T-helper 1 cell treated with Interleukin-12 subunit alpha and Interleukin-12 subunit beta and Interleukin-4 antibody, amounts not matched to agents 30 μg/mL and 1 μg/mL, for 36 hours (primary cell): ENCODE results near the gene IGDCC3.

ENCODE experiments used
- H3K27ac Mint-ChIP-seq: one replicate; pipeline ENCODE4 v1.8.0; 2021; ENCODE audit warnings: mild to moderate bottlenecking, mixed read lengths
- H3K27me3 Mint-ChIP-seq: one replicate; pipeline ENCODE4 v1.8.0; 2021; ENCODE audit warnings: low read depth, mixed read lengths
- H3K36me3 Mint-ChIP-seq: one replicate; pipeline ENCODE4 v1.8.0; 2021; ENCODE audit warnings: low read depth, mixed read lengths
- H3K4me1 Mint-ChIP-seq: one replicate; pipeline ENCODE4 v1.8.0; 2021; ENCODE audit warnings: low read depth, mixed read lengths
- H3K4me3 Mint-ChIP-seq: one replicate; pipeline ENCODE4 v1.8.0; 2021; ENCODE audit warnings: mild to moderate bottlenecking, moderate library complexity, mixed read lengths
- H3K9me3 Mint-ChIP-seq: one replicate; pipeline ENCODE4 v1.8.0; 2021; ENCODE audit warnings: mixed read lengths

Gene IGDCC3

DNA sequence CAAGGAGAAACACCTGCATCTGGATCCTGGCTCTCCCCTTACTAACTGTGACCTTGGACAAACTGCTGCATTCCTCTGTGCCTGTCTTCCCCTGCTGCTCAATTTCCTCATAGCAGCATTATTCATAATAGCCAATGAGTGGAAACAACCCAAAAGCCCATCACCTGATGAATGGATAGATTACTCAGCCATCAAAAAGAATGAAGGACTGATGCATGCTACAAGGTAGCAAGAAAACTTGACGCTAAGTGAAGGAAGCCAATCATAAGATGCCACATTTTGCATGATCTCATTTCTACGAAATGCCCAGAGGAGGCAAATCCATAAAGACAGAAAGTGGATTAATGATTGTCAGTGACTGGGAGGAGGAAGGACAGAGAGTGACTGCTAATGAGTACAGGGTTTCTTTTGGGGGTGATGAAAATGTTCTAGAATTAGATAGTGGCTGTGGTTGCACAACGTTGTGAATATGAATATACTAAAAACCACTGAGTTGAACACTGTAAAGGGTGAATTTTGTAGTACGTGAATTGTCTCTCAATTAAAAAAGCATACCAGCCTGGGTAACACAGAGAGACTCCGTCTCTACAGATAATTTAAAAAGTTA is 33.8 kb upstream of the IGDCC3 start:
- Mint-ChIP-seq H3K4me3 (no peak overlapping the region), H3K36me3 (no peaks in the 10 kb centered on the region), H3K27ac (no peak overlapping the region), H3K4me1 (peaks cover 1% of the 10 kb centered on the region), H3K27me3 (peaks cover 34% of the 10 kb centered on the region), H3K9me3 (no peaks in the 10 kb centered on the region)

GRCh38 chr15:65410972-65411371 is 33.2 kb upstream of the IGDCC3 start:
- no peaks in the 10 kb centered on the region for H3K36me3 Mint-ChIP-seq
- H3K4me1 Mint-ChIP-seq = peaks cover 1% of the 10 kb centered on the region
- no peak overlapping the region for H3K27ac Mint-ChIP-seq
- no peaks in the 10 kb centered on the region for H3K9me3 Mint-ChIP-seq
- H3K4me3 Mint-ChIP-seq = no peak overlapping the region
- peaks cover 39% of the 10 kb centered on the region for H3K27me3 Mint-ChIP-seq

GRCh38 chr15:65410036-65410435 is 32.2 kb upstream of the IGDCC3 start:
- Mint-ChIP-seq H3K4me3 (no peak overlapping the region), H3K9me3 (no peaks in the 10 kb centered on the region), H3K4me1 (peaks cover 1% of the 10 kb centered on the region), H3K27ac (no peak overlapping the region), H3K36me3 (no peaks in the 10 kb centered on the region), H3K27me3 (peaks cover 40% of the 10 kb centered on the region)

- H3K27me3 Mint-ChIP-seq = peaks cover 43% of the 10 kb centered on the region
- no peaks in the 10 kb centered on the region for H3K36me3 Mint-ChIP-seq
- no peak overlapping the region for H3K27ac Mint-ChIP-seq
- peaks cover 1% of the 10 kb centered on the region for H3K4me1 Mint-ChIP-seq
- H3K4me3 Mint-ChIP-seq = no peak overlapping the region
- H3K9me3 Mint-ChIP-seq = no peaks in the 10 kb centered on the region
These were observed 31.3 kb upstream of the IGDCC3 start for GRCh38 chr15:65409036-65409631.

GRCh38 chr15:65408324-65409035 is 30.7 kb upstream of the IGDCC3 start:
- no peaks in the 10 kb centered on the region for H3K9me3 Mint-ChIP-seq
- no peak overlapping the region for H3K27ac Mint-ChIP-seq
- H3K27me3 Mint-ChIP-seq = peaks cover 49% of the 10 kb centered on the region
- H3K4me1 Mint-ChIP-seq = peaks cover 1% of the 10 kb centered on the region
- H3K36me3 Mint-ChIP-seq = no peaks in the 10 kb centered on the region
- no peak overlapping the region for H3K4me3 Mint-ChIP-seq

DNA sequence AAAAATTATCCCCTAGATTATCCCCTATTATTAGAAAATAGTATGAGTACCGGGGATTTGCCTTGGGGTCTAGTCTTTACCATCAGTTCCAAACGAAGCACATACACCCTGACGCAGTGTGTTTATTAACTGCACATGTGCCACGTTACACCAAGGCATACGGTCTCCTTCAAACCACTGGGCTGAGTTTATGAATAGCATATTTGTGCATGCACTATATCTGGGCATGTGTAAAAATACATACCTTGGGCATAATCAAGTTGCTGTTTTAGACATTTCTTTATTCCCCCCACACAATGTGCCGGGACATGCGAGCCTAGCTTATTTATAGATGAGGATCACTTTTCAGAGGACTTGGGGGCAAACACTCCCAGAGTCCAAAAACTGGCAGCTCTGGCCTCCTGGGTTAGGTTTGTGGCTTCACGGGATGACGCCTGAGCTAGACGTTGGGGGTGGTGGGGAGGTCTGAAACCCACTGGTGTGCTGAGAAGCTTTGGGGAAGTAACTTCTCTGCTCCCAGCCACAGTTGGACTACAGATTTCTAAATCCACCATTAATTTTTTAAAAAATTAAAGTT is 28.7 kb upstream of the IGDCC3 start:
- H3K27me3 Mint-ChIP-seq = peaks cover 47% of the 10 kb centered on the region

GRCh38 chr15:65405791-65406423 is 28.1 kb upstream of the IGDCC3 start:
- H3K36me3 Mint-ChIP-seq = no peaks in the 10 kb centered on the region
- no peaks in the 10 kb centered on the region for H3K9me3 Mint-ChIP-seq
- H3K27ac Mint-ChIP-seq = no peak overlapping the region
- no peak overlapping the region for H3K4me3 Mint-ChIP-seq
- peaks cover 48% of the 10 kb centered on the region for H3K27me3 Mint-ChIP-seq
- peaks cover 4% of the 10 kb centered on the region for H3K4me1 Mint-ChIP-seq

More for the DNA sequence above, 28.7 kb upstream of the IGDCC3 start:
- Mint-ChIP-seq H3K4me1 (peaks cover 1% of the 10 kb centered on the region), H3K36me3 (no peaks in the 10 kb centered on the region), H3K9me3 (no peaks in the 10 kb centered on the region), H3K27ac (no peak overlapping the region), H3K4me3 (no peak overlapping the region)

DNA sequence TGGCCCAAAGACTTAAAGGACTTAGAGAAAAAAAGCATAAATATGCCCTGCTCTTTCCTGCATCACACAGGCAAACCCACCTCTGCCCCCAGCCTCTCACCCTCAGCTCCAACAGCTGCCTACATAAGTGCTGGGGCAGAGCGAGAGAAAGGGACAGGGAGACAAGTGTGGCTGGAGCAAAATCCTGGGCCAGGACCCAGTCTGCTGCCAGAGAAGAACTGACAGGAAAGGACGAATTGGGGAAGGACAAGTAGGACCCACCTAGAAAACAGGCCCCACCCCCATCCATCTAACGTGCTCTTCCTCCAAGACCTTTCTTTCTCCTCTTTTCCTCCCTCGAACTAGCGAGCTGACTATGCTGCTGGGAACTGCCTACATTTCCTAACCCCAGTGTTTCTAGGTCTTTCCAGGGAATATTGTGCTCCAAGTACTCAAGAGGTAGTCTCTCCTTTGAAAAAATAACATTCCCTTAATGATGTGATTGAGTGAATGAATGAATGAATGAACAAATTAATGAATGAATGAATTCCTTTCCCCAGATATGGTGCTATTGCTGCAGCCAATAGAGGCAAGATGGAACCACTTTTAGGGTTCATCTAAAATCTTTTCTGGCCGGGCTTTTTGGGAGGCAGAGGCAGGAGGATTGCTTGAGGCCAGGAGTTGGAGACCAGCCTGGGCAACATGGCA is 26.5 kb upstream of the IGDCC3 start:
- H3K4me3 Mint-ChIP-seq = no peak overlapping the region
- H3K4me1 Mint-ChIP-seq = peaks cover 2% of the 10 kb centered on the region
- no peaks in the 10 kb centered on the region for H3K9me3 Mint-ChIP-seq
- no peaks in the 10 kb centered on the region for H3K36me3 Mint-ChIP-seq
- peaks cover 52% of the 10 kb centered on the region for H3K27me3 Mint-ChIP-seq
- no peak overlapping the region for H3K27ac Mint-ChIP-seq

- peaks cover 55% of the 10 kb centered on the region for H3K27me3 Mint-ChIP-seq
- H3K4me1 Mint-ChIP-seq = peaks cover 2% of the 10 kb centered on the region
- no peaks in the 10 kb centered on the region for H3K36me3 Mint-ChIP-seq
- no peaks in the 10 kb centered on the region for H3K9me3 Mint-ChIP-seq
- H3K27ac Mint-ChIP-seq = no peak overlapping the region
- no peak overlapping the region for H3K4me3 Mint-ChIP-seq
These were observed 25.2 kb upstream of the IGDCC3 start for GRCh38 chr15:65402961-65403360.

GRCh38 chr15:65401611-65402240 is 23.9 kb upstream of the IGDCC3 start:
- Mint-ChIP-seq H3K36me3 (no peaks in the 10 kb centered on the region), H3K27me3 (peaks cover 61% of the 10 kb centered on the region), H3K27ac (no peak overlapping the region), H3K9me3 (no peaks in the 10 kb centered on the region), H3K4me3 (no peak overlapping the region), H3K4me1 (peaks cover 2% of the 10 kb centered on the region)

- no peak overlapping the region for H3K4me3 Mint-ChIP-seq
- no peaks in the 10 kb centered on the region for H3K9me3 Mint-ChIP-seq
- H3K27ac Mint-ChIP-seq = no peak overlapping the region
- H3K36me3 Mint-ChIP-seq = no peaks in the 10 kb centered on the region
- peaks cover 5% of the 10 kb centered on the region for H3K4me1 Mint-ChIP-seq
- peaks cover 63% of the 10 kb centered on the region for H3K27me3 Mint-ChIP-seq
These were observed 23.2 kb upstream of the IGDCC3 start for GRCh38 chr15:65400760-65401610.

DNA sequence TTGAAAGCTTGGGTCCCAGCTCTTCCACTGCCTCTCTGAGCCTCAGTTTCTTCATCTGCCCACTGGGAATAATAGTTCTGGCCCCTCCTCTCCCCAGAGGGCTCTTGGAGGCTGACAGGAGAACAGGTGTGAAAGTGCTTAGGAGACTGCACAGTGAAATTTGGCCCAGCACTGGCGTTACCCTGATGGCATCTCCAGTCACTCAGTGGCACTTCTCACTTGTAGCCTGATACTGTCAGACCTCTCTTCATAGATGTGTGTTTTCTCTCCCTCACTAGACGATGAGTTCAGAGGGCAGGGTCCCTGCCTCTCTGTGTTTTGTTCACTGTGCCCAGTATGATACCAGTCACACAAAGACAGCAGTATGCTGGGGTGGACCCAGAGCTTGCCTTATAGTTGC is 22.2 kb upstream of the IGDCC3 start:
- H3K27ac Mint-ChIP-seq = no peak overlapping the region
- H3K27me3 Mint-ChIP-seq = peaks cover 69% of the 10 kb centered on the region
- no peaks in the 10 kb centered on the region for H3K36me3 Mint-ChIP-seq
- H3K4me3 Mint-ChIP-seq = no peak overlapping the region
- H3K4me1 Mint-ChIP-seq = peaks cover 5% of the 10 kb centered on the region
- H3K9me3 Mint-ChIP-seq = no peaks in the 10 kb centered on the region

- Mint-ChIP-seq H3K27me3 (peaks cover 72% of the 10 kb centered on the region), H3K4me3 (no peak overlapping the region), H3K4me1 (peaks cover 5% of the 10 kb centered on the region), H3K36me3 (no peaks in the 10 kb centered on the region), H3K27ac (no peak overlapping the region), H3K9me3 (no peaks in the 10 kb centered on the region)
These were observed 21.4 kb upstream of the IGDCC3 start for GRCh38 chr15:65399001-65399706.
